Smooth muscle cell (in vitro differentiated cells): ENCODE results near the gene DYNLL1. TPM values are rescaled to one million over a fixed set of nuclear protein-coding genes. Genes with fewer than 3 reads are reported as not detected.
"Not testable (repeated sequence)": the region's sequence is repeated elsewhere in the genome, so short reads cannot be mapped to it uniquely, and the experiment has no call there.

ENCODE experiments used
- DNase-seq: peaks from one replicate; lab custom pipeline; 2025; ENCODE audit not compliant: unreplicated experiment; lab: John Stamatoyannopoulos, UW
- H2AFZ ChIP-seq: fragments of 200-600 bp; sonication (generic); 2 replicates; pipeline ENCODE4 v1.6.0; 2016; ENCODE audit warnings: antibody characterized with exemption, low read depth, mild to moderate bottlenecking
- H3F3A ChIP-seq: fragments of 200-600 bp; sonication (generic); 2 replicates; pipeline ENCODE4 v1.6.0; 2017; ENCODE audit warnings: antibody characterized with exemption, low read depth
- H3K27ac ChIP-seq: fragments of 200-600 bp; sonication (generic); 2 replicates; pipeline ENCODE4 v1.5.1; 2016; ENCODE audit warnings: low read depth, mild to moderate bottlenecking
- H3K27me3 ChIP-seq: fragments of 200-600 bp; sonication (generic); 2 replicates; pipeline ENCODE4 v1.6.1; 2016; ENCODE audit warnings: low read depth, mild to moderate bottlenecking
- H3K36me3 ChIP-seq: fragments of 200-600 bp; sonication (generic); 2 replicates; pipeline ENCODE4 v1.5.1; 2016; ENCODE audit warnings: low read depth
- H3K4me1 ChIP-seq: fragments of 200-600 bp; sonication (generic); 2 replicates; pipeline ENCODE4 v1.5.1; 2016; ENCODE audit warnings: low read depth
- H3K4me2 ChIP-seq: fragments of 200-600 bp; sonication (generic); 2 replicates; pipeline ENCODE4 v1.6.0; 2016; ENCODE audit warnings: mild to moderate bottlenecking
- H3K4me3 ChIP-seq: fragments of 200-600 bp; sonication (generic); 2 replicates; pipeline ENCODE4 v1.5.1; 2016; ENCODE audit warnings: mild to moderate bottlenecking
- H3K79me2 ChIP-seq: fragments of 200-600 bp; sonication (generic); 2 replicates; pipeline ENCODE4 v1.6.0; 2016; ENCODE audit warnings: low read depth, mild to moderate bottlenecking
- H3K9ac ChIP-seq: fragments of 200-600 bp; sonication (generic); 2 replicates; pipeline ENCODE4 v1.6.0; 2016; ENCODE audit warnings: low read depth
- H3K9me3 ChIP-seq: fragments of 200-600 bp; sonication (generic); replicated peaks from 2 replicates; pipeline ENCODE4 v1.5.1; 2016; ENCODE audit warnings: low read depth
- H4K20me1 ChIP-seq: fragments of 200-600 bp; sonication (generic); 2 replicates; pipeline ENCODE4 v1.6.0; 2016; ENCODE audit warnings: low read depth
- WGBS: methylation state at CpG from one replicate; pipeline ENCODE4 v1.1.7; 2016; ENCODE audit warnings: low lambda C conversion rate; 5-methylcytosine and 5-hydroxymethylcytosine counted together
- polyA plus RNA-seq: library from polyadenylated mRNA; unstranded; fragments of >200 nt; fragmentation: Nextera tagmentation; extraction: Ambion mirVana; gene quantifications from 2 replicates; pipeline ENCODE4 v1.2.1, GENCODE V29; 2016
- total RNA-seq: library from RNA; depleted of rRNA; stranded (reverse); fragments of >200 nt; gene quantifications from 2 replicates; pipeline ENCODE4 v1.2.3, GENCODE V29; 2014
- TF ChIP-seq, protein P1 (sequence below): fragments of 200-600 bp; sonication (generic); IDR thresholded peaks from 2 replicates; pipeline ENCODE4 v1.5.1; 2017; ENCODE audit warnings: borderline replicate concordance, mild to moderate bottlenecking, antibody characterized with exemption; ENCODE audit not compliant: insufficient read depth, poor library complexity, severe bottlenecking

Gene DYNLL1
- total and polyA plus RNA-seq, 2 experiments from 2014 or later = 497 to 502 TPM

DNA sequence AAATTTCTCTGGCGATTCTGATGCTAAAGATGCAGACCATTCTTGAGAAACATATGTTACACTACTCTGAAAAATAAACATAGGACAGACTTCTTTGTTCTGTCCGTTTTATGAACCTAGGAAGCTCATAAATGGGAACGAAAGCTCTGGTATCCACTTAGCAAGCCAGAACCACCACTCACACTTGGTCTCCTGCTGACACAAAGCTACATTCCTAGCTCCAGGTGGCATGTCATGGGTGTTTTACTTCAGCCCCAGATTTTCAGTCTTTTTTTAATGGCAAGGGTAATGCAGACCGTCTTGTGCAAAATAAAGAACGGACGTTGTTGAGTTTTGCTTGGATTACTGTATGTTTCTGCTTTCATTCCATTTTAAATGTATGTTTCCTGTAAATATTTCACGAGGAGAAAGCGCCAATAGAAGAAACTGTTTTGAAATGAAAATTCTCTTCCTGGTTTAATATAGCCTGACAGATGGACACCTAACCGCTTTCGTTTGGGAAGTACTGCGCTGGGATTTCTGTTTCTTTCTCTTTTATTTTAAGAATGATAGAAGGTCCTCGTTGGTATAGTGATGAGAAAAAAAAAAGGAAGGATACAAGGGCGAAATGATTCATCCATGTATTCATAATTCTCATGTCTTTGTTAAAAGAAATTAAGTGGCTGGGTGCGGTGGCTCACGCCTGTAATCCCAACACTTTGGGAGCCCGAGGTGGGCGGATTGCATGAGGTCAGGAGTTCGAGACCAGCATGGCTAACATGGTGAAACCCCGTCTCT lies 33.9 kb downstream of the DYNLL1 start:
- Histone ChIP-seq H3K9ac (peak overlapping the region; percentile 98), H3K9me3 (no peaks in the 10 kb centered on the region), H3K36me3 (no peaks in the 10 kb centered on the region), H3K4me3 (peak overlapping the region; percentile 95), H3K4me1 (peaks cover 13% of the 10 kb centered on the region), H3K27ac (peak overlapping the region; percentile 89), H3K27me3 (no peaks in the 10 kb centered on the region), H3F3A (no peaks in the 10 kb centered on the region), H2AFZ (peak overlapping the region; percentile 95), H3K79me2 (peaks cover 6% of the 10 kb centered on the region), H3K4me2 (peak overlapping the region; percentile 86), H4K20me1 (peaks cover 2% of the 10 kb centered on the region)
- DNase-seq = no peak
- TF ChIP-seq, protein P1, sequence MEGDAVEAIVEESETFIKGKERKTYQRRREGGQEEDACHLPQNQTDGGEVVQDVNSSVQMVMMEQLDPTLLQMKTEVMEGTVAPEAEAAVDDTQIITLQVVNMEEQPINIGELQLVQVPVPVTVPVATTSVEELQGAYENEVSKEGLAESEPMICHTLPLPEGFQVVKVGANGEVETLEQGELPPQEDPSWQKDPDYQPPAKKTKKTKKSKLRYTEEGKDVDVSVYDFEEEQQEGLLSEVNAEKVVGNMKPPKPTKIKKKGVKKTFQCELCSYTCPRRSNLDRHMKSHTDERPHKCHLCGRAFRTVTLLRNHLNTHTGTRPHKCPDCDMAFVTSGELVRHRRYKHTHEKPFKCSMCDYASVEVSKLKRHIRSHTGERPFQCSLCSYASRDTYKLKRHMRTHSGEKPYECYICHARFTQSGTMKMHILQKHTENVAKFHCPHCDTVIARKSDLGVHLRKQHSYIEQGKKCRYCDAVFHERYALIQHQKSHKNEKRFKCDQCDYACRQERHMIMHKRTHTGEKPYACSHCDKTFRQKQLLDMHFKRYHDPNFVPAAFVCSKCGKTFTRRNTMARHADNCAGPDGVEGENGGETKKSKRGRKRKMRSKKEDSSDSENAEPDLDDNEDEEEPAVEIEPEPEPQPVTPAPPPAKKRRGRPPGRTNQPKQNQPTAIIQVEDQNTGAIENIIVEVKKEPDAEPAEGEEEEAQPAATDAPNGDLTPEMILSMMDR = peak; percentile 10
- 60% methylated on average over 19 of the region's 19 CpGs for WGBS

DNA sequence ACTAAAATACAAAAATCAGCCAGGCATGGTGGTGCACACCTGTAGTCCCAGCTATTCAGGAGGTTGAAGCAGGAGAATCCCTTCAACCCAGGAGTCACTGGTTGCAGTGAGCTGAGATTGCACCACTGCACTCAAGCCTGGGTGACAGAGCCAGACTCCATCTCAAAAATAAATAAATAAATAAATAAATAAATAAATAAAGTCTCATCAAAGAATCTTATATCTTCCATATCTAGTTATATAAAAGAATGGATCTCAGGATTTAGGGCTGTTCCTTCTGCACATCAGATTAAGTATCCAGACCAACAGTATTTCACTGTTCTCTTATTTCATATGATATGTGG lies 34.5 kb downstream of the DYNLL1 start:
- DNase-seq, H3K27me3 ChIP-seq, H4K20me1 ChIP-seq, H3K36me3 ChIP-seq, H3F3A ChIP-seq, H3K9me3 ChIP-seq: not testable (repeated sequence)
- Histone ChIP-seq H3K79me2 (peaks cover 12% of the 10 kb centered on the region), H3K4me2 (peak overlapping the region; percentile 86), H3K4me1 (peaks cover 15% of the 10 kb centered on the region), H2AFZ (peak overlapping the region; percentile 95), H3K4me3 (peak overlapping the region; percentile 95), H3K9ac (peak overlapping the region; percentile 98), H3K27ac (peak overlapping the region; percentile 89)

DNA sequence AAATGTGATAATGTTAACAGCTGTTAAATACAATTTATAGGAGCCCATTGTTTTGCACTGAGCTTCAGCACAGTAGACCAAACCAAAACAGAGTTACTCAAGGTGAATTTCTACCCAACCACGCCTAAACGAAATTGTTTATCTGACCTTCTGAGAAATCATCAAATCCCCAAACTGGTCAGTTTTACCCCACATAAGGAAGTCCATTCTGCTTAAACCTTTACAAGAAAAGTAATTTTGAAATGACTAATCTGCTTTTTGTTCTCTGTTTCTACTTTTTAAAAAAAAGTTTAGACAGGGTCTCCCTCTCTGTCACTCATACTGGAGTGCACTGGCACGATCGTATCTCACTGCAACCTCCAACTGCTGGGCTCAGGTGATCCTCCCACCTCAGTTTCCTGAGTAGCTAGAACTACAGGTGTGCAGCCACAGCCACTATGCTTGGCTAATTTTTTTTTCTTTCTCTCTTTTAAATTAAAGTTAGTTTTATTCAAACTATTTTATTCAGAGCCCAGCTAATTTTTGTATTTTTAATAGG lies 36.9 kb downstream of the DYNLL1 start:
- Histone ChIP-seq H3K4me2 (no peak overlapping the region), H3K27me3 (no peaks in the 10 kb centered on the region), H3K4me1 (peaks cover 36% of the 10 kb centered on the region), H2AFZ (no peak overlapping the region), H3K27ac (no peak overlapping the region), H3K9ac (no peak overlapping the region), H3K9me3 (no peaks in the 10 kb centered on the region), H3K36me3 (no peaks in the 10 kb centered on the region), H4K20me1 (peaks cover 31% of the 10 kb centered on the region), H3F3A (peaks cover 5% of the 10 kb centered on the region), H3K4me3 (no peak overlapping the region), H3K79me2 (peaks cover 36% of the 10 kb centered on the region)
- TF ChIP-seq, protein P1 = no peak
- no peak for DNase-seq
- 80% methylated on average over 4 of the region's 4 CpGs for WGBS

DNA sequence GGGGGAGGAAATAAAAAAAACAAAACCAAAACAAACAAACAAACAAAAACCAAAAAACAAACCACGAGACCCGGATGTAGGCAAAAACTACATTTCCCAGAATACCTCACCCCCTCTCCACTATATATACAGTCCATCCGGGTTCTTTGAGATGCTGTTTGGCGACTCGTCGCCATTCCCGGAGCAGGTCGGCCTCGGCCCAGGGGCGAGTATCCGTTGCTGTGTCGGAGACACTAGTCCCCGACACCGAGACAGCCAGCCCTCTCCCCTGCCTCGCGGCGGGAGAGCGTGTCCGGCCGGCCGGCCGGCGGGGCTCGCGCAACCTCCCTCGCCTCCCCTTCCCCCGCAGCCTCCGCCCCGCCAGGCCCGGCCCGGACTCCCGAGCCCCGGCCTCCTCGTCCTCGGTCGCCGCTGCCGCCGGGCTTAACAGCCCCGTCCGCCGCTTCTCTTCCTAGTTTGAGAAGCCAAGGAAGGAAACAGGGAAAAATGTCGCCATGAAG lies 38.3 kb downstream of the DYNLL1 start, which contains the start of gene RNF10:
Gene RNF10 (plus strand): TSS at position 154 of the 500 bp plus-strand sequence. CDS start 456 bp downstream, outside the sequence.
- Histone ChIP-seq H3K79me2 (peaks cover 51% of the 10 kb centered on the region), H3K4me1 (peaks cover 37% of the 10 kb centered on the region), H3F3A (peaks cover 5% of the 10 kb centered on the region), H3K9me3 (no peaks in the 10 kb centered on the region), H4K20me1 (peaks cover 46% of the 10 kb centered on the region), H3K9ac (peak within 1 kb of the TSS; percentile 96), H3K27me3 (no peaks in the 10 kb centered on the region), H3K36me3 (no peaks in the 10 kb centered on the region), H3K4me2 (peak within 1 kb of the TSS; percentile 91), H3K27ac (peak within 1 kb of the TSS; percentile 70), H3K4me3 (peak within 1 kb of the TSS; percentile 96), H2AFZ (peak within 1 kb of the TSS; percentile 84)
- DNase-seq = peak; percentile 25
- under 1% methylated on average over 26 of the region's 43 CpGs for WGBS
- TF ChIP-seq, protein P1 = no peak
